Uterine smooth muscle cell (primary cell): ENCODE measurements around the gene TARS2. TPM values are rescaled to one million over a fixed set of nuclear protein-coding genes. Genes with fewer than 3 reads are reported as not detected.

ENCODE experiments used
- total RNA-seq: library from RNA; depleted of rRNA; stranded (reverse); fragments of >200 nt; gene quantifications from 2 replicates; pipeline ENCODE4 v1.2.3, GENCODE V29; 2014

TARS2 gene, protein sequence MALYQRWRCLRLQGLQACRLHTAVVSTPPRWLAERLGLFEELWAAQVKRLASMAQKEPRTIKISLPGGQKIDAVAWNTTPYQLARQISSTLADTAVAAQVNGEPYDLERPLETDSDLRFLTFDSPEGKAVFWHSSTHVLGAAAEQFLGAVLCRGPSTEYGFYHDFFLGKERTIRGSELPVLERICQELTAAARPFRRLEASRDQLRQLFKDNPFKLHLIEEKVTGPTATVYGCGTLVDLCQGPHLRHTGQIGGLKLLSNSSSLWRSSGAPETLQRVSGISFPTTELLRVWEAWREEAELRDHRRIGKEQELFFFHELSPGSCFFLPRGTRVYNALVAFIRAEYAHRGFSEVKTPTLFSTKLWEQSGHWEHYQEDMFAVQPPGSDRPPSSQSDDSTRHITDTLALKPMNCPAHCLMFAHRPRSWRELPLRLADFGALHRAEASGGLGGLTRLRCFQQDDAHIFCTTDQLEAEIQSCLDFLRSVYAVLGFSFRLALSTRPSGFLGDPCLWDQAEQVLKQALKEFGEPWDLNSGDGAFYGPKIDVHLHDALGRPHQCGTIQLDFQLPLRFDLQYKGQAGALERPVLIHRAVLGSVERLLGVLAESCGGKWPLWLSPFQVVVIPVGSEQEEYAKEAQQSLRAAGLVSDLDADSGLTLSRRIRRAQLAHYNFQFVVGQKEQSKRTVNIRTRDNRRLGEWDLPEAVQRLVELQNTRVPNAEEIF
- 14.4 and 19.7 TPM in 2 replicates for total RNA-seq

GRCh38 chr1:150486966-150487762 lies at the start of gene TARS2:
Gene TARS2, plus strand, starts transcription at chr1:150487419. Its CDS starts 32 bp downstream, at chr1:150487451.

GRCh38 chr1:150507912-150508864 lies 21.0 kb downstream of the TARS2 start, which contains the start of gene ECM1:
Gene ECM1, plus strand, starts transcription at chr1:150508109. Its CDS starts 101 bp downstream, at chr1:150508210.

DNA sequence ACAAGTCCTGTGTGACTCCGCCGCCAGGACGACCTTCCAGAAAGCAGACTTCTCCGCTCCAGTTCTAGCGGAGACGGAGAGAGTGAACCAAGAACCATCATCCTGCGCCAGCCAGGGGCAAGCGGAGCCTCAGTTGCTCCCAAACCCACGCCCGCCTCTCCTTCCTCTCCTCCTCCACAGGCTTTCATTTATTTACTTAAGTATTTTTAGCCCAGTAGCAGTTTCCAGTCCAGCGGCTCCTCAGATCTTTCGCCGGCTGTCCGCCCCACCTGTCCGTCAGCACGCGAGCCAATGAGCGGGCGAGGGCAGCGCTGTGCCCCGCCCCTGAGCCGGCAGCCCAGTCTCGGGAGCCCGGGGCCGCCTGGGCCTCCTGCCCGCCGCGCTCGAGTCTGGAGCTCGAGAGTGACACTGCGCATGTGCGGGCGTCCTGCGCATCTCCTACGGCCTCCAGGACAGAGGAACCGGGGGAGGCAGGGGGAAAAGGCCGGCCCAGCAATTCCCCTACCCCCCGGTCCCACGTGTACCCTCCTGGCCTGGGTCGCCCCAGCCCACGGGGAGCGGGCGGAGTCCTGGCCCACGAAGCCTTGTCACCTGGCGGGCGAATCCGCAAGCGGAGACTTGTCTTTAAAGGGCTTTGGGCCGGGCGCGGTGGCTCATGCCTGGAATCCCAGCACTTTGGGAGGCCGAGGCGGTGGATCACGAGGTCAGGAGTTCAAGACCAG lies 28.3 kb downstream of the TARS2 start, which contains the start of gene FALEC:
Gene FALEC, plus strand, starts transcription at position 425 of the 722 bp plus-strand sequence.

GRCh38 chr1:150548632-150549495 lies 61.6 kb downstream of the TARS2 start, which contains the start of gene ADAMTSL4:
Gene ADAMTSL4, plus strand, starts transcription at chr1:150549408. Its CDS starts 2,881 bp downstream, at chr1:150552289.

Other genes starting within 250 kb of the TARS2 start
- gene CA14, start 229.6 kb upstream of the TARS2 start, total RNA-seq, result 0.11 TPM in 1 of 2 replicates, not detected in the other
- gene APH1A, start 218.4 kb upstream of the TARS2 start, total RNA-seq, result 84.4 and 94.4 TPM in 2 replicates
- 10.3 and 20.5 TPM in 2 replicates for gene C1orf54, start 214.6 kb upstream of the TARS2 start, total RNA-seq
- 8.0 and 12.4 TPM in 2 replicates for gene CIART, start 204.9 kb upstream of the TARS2 start, total RNA-seq
- gene MRPS21, start 193.6 kb upstream of the TARS2 start, total RNA-seq, result 51.4 and 56.4 TPM in 2 replicates
- 44.5 and 58.0 TPM in 2 replicates for gene PRPF3, start 165.9 kb upstream of the TARS2 start, total RNA-seq
- 6.9 and 8.2 TPM in 2 replicates for gene RPRD2, start 123.3 kb upstream of the TARS2 start, total RNA-seq
- 9.1 and 9.5 TPM in 2 replicates for gene ECM1, start 20.7 kb downstream of the TARS2 start, total RNA-seq
- 0.25 and 0.77 TPM in 2 replicates for gene FALEC, start 28.3 kb downstream of the TARS2 start, total RNA-seq
- 2.1 and 2.9 TPM in 2 replicates for gene ADAMTSL4, start 62.0 kb downstream of the TARS2 start, total RNA-seq
- gene MCL1, start 92.2 kb downstream of the TARS2 start, total RNA-seq, result 296 and 333 TPM in 2 replicates
- 98.6 and 166 TPM in 2 replicates for gene ENSA, start 142.2 kb downstream of the TARS2 start, total RNA-seq
- 11.1 and 16.0 TPM in 2 replicates for gene GOLPH3L, start 209.7 kb downstream of the TARS2 start, total RNA-seq
- gene HORMAD1, start 233.5 kb downstream of the TARS2 start, total RNA-seq, result not detected in 2 replicates